SK-N-SH treated with all-trans-retinoic acid at 6 μM for 48 hours (cell line): ENCODE measurements around the gene SLC1A5.

ENCODE experiments used
- ATAC-seq: fragments of 200-7000 bp; cut with Tn5 transposase; 3 replicates; pipeline ENCODE4 v1.9.1; 2020; ENCODE audit warnings: mild to moderate bottlenecking, moderate library complexity
- ARNTL ChIP-seq: fragments of 450-650 bp; formaldehyde crosslinking; IDR thresholded peaks from 2 replicates; pipeline ENCODE4 v1.5.0; 2020; ENCODE audit warnings: low read depth, mild to moderate bottlenecking, moderate library complexity, borderline replicate concordance
- BACH2 ChIP-seq: fragments of 250-450 bp; sonication (Bioruptor Pico); IDR thresholded peaks from 2 replicates; pipeline ENCODE4 v1.9.0; 2021; ENCODE audit warnings: mild to moderate bottlenecking, borderline replicate concordance
- CREB5 ChIP-seq: fragments of 250-450 bp; sonication (Bioruptor Pico); IDR thresholded peaks from 2 replicates; pipeline ENCODE4 v1.5.1; 2020; ENCODE audit warnings: low read depth, mild to moderate bottlenecking, moderate library complexity
- CSDC2 ChIP-seq: fragments of 250-450 bp; sonication (Bioruptor Pico); IDR thresholded peaks from 2 replicates; pipeline ENCODE4 v1.5.0; 2020; ENCODE audit warnings: mild to moderate bottlenecking, moderate library complexity
- CSRNP3 ChIP-seq: fragments of 250-450 bp; sonication (Bioruptor Pico); IDR thresholded peaks from 2 replicates; pipeline ENCODE4 v1.5.1; 2021; ENCODE audit warnings: mild to moderate bottlenecking, moderate library complexity
- ESRRG ChIP-seq: fragments of 250-450 bp; sonication (Bioruptor Pico); IDR thresholded peaks from 2 replicates; pipeline ENCODE4 v1.6.1; 2021; ENCODE audit warnings: mild to moderate bottlenecking
- GLIS3 ChIP-seq: fragments of 250-450 bp; sonication (Bioruptor Pico); IDR thresholded peaks from 2 replicates; pipeline ENCODE4 v1.5.0; 2020; ENCODE audit warnings: mild to moderate bottlenecking, moderate library complexity
- ISL1 ChIP-seq: fragments of 250-450 bp; sonication (Bioruptor Pico); IDR thresholded peaks from 2 replicates; pipeline ENCODE4 v2.1.2; 2022; ENCODE audit warnings: mild to moderate bottlenecking, moderate library complexity
- PATZ1 ChIP-seq: fragments of 250-450 bp; sonication (Bioruptor Pico); IDR thresholded peaks from 2 replicates; pipeline ENCODE4 v1.8.0; 2020; ENCODE audit warnings: mild to moderate bottlenecking, moderate library complexity, borderline replicate concordance
- POU6F1 ChIP-seq: fragments of 250-450 bp; sonication (Bioruptor Pico); IDR thresholded peaks from 2 replicates; pipeline ENCODE4 v1.8.0; 2021; ENCODE audit warnings: low read depth, mild to moderate bottlenecking, moderate library complexity, borderline replicate concordance
- PPARA ChIP-seq: fragments of 250-450 bp; sonication (Bioruptor Pico); IDR thresholded peaks from 2 replicates; pipeline ENCODE4 v1.5.0; 2020; ENCODE audit warnings: mild to moderate bottlenecking, borderline replicate concordance
- RARB ChIP-seq: fragments of 250-450 bp; sonication (Bioruptor Pico); IDR thresholded peaks from 2 replicates; pipeline ENCODE4 v1.8.0; 2021; ENCODE audit warnings: mild to moderate bottlenecking, moderate library complexity
- SNAI2 ChIP-seq: fragments of 250-450 bp; sonication (Bioruptor Pico); IDR thresholded peaks from 2 replicates; pipeline ENCODE4 v1.5.0; 2020; ENCODE audit warnings: mild to moderate bottlenecking, moderate library complexity
- TCF4 ChIP-seq: fragments of 250-450 bp; sonication (Bioruptor Pico); IDR thresholded peaks from 2 replicates; pipeline ENCODE4 v1.8.0; 2021; ENCODE audit warnings: mild to moderate bottlenecking, moderate library complexity, borderline replicate concordance
- TOX ChIP-seq: fragments of 250-450 bp; sonication (Bioruptor Pico); IDR thresholded peaks from 2 replicates; pipeline ENCODE4 v1.8.0; 2021; ENCODE audit warnings: mild to moderate bottlenecking, moderate library complexity, borderline replicate concordance
- TSHZ2 ChIP-seq: fragments of 250-450 bp; sonication (Bioruptor Pico); IDR thresholded peaks from 2 replicates; pipeline ENCODE4 v1.5.0; 2020; ENCODE audit warnings: mild to moderate bottlenecking, moderate library complexity
- ZC3H10 ChIP-seq: fragments of 250-450 bp; sonication (Bioruptor Pico); IDR thresholded peaks from 2 replicates; pipeline ENCODE4 v1.5.1; 2021; ENCODE audit warnings: mild to moderate bottlenecking, moderate library complexity
- ZFP3 ChIP-seq: fragments of 250-450 bp; sonication (Bioruptor Pico); IDR thresholded peaks from 2 replicates; pipeline ENCODE4 v1.5.0; 2020; ENCODE audit warnings: mild to moderate bottlenecking, moderate library complexity
- ZFP30 ChIP-seq: fragments of 450-650 bp; formaldehyde crosslinking; IDR thresholded peaks from 2 replicates; pipeline ENCODE4 v1.5.0; 2022; ENCODE audit warnings: mild to moderate bottlenecking, moderate library complexity
- ZNF70 ChIP-seq: fragments of 450-650 bp; formaldehyde crosslinking; IDR thresholded peaks from 2 replicates; pipeline ENCODE4 v1.5.0; 2020; ENCODE audit warnings: mild to moderate bottlenecking, moderate library complexity

The SLC1A5 gene

GRCh38 chr19:46729696-46730095 lies 58.7 kb downstream of the SLC1A5 start:
- TF ChIP-seq ZFP3 (no peak), TOX (CRISPR knock-in tag) (no peak), TSHZ2 (CRISPR knock-in tag) (no peak), BACH2 (CRISPR knock-in tag) (no peak), CREB5 (CRISPR knock-in tag) (no peak), RARB (no peak), CSDC2 (CRISPR knock-in tag) (no peak), SNAI2 (CRISPR knock-in tag) (no peak)
- no peak for ATAC-seq

- no peak for TF ChIP-seq SNAI2 (CRISPR knock-in tag)
- no peak for TF ChIP-seq BACH2 (CRISPR knock-in tag)
- TF ChIP-seq CSDC2 (CRISPR knock-in tag): no peak
- ATAC-seq: peak; percentile 85
These were observed 59.6 kb downstream of the SLC1A5 start for GRCh38 chr19:46728693-46729339.

- TF ChIP-seq ZNF70 (CRISPR knock-in tag) (no peak), ARNTL (CRISPR knock-in tag) (no peak), CSDC2 (CRISPR knock-in tag) (no peak), ZFP30 (CRISPR knock-in tag) (no peak), POU6F1 (no peak), RARB (no peak), TSHZ2 (CRISPR knock-in tag) (no peak), PATZ1 (CRISPR knock-in tag) (no peak), ZFP3 (no peak), CSRNP3 (CRISPR knock-in tag) (no peak), GLIS3 (no peak), TCF4 (CRISPR knock-in tag) (no peak), PPARA (CRISPR knock-in tag) (no peak), ISL1 (no peak), BACH2 (CRISPR knock-in tag) (no peak), ZC3H10 (CRISPR knock-in tag) (no peak), TOX (CRISPR knock-in tag) (no peak), ESRRG (CRISPR knock-in tag) (no peak), SNAI2 (CRISPR knock-in tag) (no peak)
These were observed 60.2 kb downstream of the SLC1A5 start for GRCh38 chr19:46728208-46728607.

More at GRCh38 chr19:46728208-46728607, 60.2 kb downstream of the SLC1A5 start:
- ATAC-seq: no peak
